ENCODE results near the gene CADM1.

- TF ChIP-seq, protein P1, sequence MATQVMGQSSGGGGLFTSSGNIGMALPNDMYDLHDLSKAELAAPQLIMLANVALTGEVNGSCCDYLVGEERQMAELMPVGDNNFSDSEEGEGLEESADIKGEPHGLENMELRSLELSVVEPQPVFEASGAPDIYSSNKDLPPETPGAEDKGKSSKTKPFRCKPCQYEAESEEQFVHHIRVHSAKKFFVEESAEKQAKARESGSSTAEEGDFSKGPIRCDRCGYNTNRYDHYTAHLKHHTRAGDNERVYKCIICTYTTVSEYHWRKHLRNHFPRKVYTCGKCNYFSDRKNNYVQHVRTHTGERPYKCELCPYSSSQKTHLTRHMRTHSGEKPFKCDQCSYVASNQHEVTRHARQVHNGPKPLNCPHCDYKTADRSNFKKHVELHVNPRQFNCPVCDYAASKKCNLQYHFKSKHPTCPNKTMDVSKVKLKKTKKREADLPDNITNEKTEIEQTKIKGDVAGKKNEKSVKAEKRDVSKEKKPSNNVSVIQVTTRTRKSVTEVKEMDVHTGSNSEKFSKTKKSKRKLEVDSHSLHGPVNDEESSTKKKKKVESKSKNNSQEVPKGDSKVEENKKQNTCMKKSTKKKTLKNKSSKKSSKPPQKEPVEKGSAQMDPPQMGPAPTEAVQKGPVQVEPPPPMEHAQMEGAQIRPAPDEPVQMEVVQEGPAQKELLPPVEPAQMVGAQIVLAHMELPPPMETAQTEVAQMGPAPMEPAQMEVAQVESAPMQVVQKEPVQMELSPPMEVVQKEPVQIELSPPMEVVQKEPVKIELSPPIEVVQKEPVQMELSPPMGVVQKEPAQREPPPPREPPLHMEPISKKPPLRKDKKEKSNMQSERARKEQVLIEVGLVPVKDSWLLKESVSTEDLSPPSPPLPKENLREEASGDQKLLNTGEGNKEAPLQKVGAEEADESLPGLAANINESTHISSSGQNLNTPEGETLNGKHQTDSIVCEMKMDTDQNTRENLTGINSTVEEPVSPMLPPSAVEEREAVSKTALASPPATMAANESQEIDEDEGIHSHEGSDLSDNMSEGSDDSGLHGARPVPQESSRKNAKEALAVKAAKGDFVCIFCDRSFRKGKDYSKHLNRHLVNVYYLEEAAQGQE (IDR thresholded peaks at IDR 0.05): no peak
- TF ChIP-seq HNF4G (IDR thresholded peaks at IDR 0.05): no peak
- TF ChIP-seq RAD21 (IDR thresholded peaks at IDR 0.05): no peak
- TF ChIP-seq CTCF (IDR thresholded peaks at IDR 0.05; ENCODE audit: low read depth, low read length, missing input control): no peak
- TF ChIP-seq TAF1 (conservative IDR thresholded peaks at IDR 0.05): no peak
- no peak for TF ChIP-seq YY1 (IDR thresholded peaks at IDR 0.05)
- no peak for TF ChIP-seq JUND (IDR thresholded peaks at IDR 0.05)
- TF ChIP-seq NR2F2 (IDR thresholded peaks at IDR 0.05): no peak
- no peak for TF ChIP-seq FOXA1 (IDR thresholded peaks at IDR 0.05)
- no peak for TF ChIP-seq FOXA2 (IDR thresholded peaks at IDR 0.05)
- TF ChIP-seq, protein P2, sequence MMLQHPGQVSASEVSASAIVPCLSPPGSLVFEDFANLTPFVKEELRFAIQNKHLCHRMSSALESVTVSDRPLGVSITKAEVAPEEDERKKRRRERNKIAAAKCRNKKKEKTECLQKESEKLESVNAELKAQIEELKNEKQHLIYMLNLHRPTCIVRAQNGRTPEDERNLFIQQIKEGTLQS (IDR thresholded peaks at IDR 0.05): no peak
- TF ChIP-seq SP1 (IDR thresholded peaks at IDR 0.05): no peak
- TF ChIP-seq, protein P3, sequence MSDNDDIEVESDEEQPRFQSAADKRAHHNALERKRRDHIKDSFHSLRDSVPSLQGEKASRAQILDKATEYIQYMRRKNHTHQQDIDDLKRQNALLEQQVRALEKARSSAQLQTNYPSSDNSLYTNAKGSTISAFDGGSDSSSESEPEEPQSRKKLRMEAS (IDR thresholded peaks at IDR 0.05): no peak
- no peak for TF ChIP-seq GABPA (IDR thresholded peaks at IDR 0.05 in 1 of 2, conservative IDR thresholded peaks at IDR 0.05 in 1 of 2)
These were observed 48.0 kb upstream of the CADM1 start for GRCh38 chr11:115552151-115552772.

Data from liver (tissue), 3 donors.